Liver (tissue), 9 donors: ENCODE measurements around the gene LRP3. TPM values are rescaled to one million over a fixed set of nuclear protein-coding genes. Genes with fewer than 3 reads are reported as not detected.

Source experiments
- DNase-seq: peaks from one replicate; pipeline ENCODE4 v3.0.0-alpha.2; 2017; ENCODE audit warnings: low spot score
- H3K27ac ChIP-seq, 2 donors: one replicate each; pipeline ENCODE4 v1.7.0; 2013; ENCODE audit warnings: inconsistent platforms in 2 of 2, low read length in 2 of 2, control low read depth in 1 of 2, low read depth in 1 of 2, mild to moderate bottlenecking in 1 of 2
- H3K27me3 ChIP-seq, 4 donors: one replicate each; pipeline versions ENCODE4 v1.6.1 to v1.7.0; 2013; ENCODE audit warnings: low read length in 3 of 4, inconsistent platforms in 1 of 4, mild to moderate bottlenecking in 1 of 4, moderate library complexity in 1 of 4; ENCODE audit not compliant: control insufficient read depth in 4 of 4, insufficient read depth in 4 of 4
- H3K36me3 ChIP-seq, 4 donors: one replicate each; pipeline versions ENCODE4 v1.6.1 to v1.7.0; 2013; ENCODE audit warnings: low read length in 3 of 4, mild to moderate bottlenecking in 3 of 4, low read depth in 1 of 4, moderate library complexity in 1 of 4; ENCODE audit not compliant: control insufficient read depth in 4 of 4, insufficient read depth in 3 of 4
- H3K4me1 ChIP-seq, 4 donors: one replicate each; pipeline versions ENCODE4 v1.6.1 to v1.7.0; 2013; ENCODE audit warnings: low read length in 3 of 4, mild to moderate bottlenecking in 3 of 4, moderate library complexity in 1 of 4; ENCODE audit not compliant: control insufficient read depth in 4 of 4, insufficient read depth in 4 of 4
- H3K4me3 ChIP-seq, 3 donors: one replicate each; pipeline versions ENCODE4 v1.6.1 to v1.7.0; 2013; ENCODE audit warnings: low read length in 3 of 3, control low read depth in 1 of 3, low read depth in 1 of 3, mild to moderate bottlenecking in 1 of 3
- H3K9ac ChIP-seq, 2 donors: one replicate each; pipeline ENCODE4 v1.7.0; 2013; ENCODE audit warnings: low read length in 2 of 2, mild to moderate bottlenecking in 2 of 2, moderate library complexity in 2 of 2, control low read depth in 1 of 2, low read depth in 1 of 2
- H3K9me3 ChIP-seq, 4 donors: one replicate each; pipeline versions ENCODE4 v1.6.1 to v1.7.0; 2013; ENCODE audit warnings: low read length in 3 of 4; ENCODE audit not compliant: control insufficient read depth in 4 of 4
- EGR1 ChIP-seq, 2 donors: IDR thresholded peaks; 2 replicates each; pipeline ENCODE4 v1.6.1; 2016 to 2018; ENCODE audit warnings: antibody characterized with exemption in 2 of 2, low read depth in 2 of 2
- FOXA1 ChIP-seq: IDR thresholded peaks from 2 replicates; pipeline ENCODE4 v1.6.1; 2016; ENCODE audit warnings: antibody characterized with exemption
- FOXA2 ChIP-seq: IDR thresholded peaks from 2 replicates; pipeline ENCODE4 v1.6.1; 2016; ENCODE audit warnings: antibody characterized with exemption
- GABPA ChIP-seq, 2 donors: IDR thresholded peaks in 1 of 2; conservative IDR thresholded peaks in 1 of 2; 2 replicates each; pipeline ENCODE4 v1.6.1; 2016; ENCODE audit warnings: antibody characterized with exemption in 2 of 2, mild to moderate bottlenecking in 1 of 2, moderate library complexity in 1 of 2
- HNF4A ChIP-seq, 2 donors: conservative IDR thresholded peaks; 2 replicates each; pipeline ENCODE4 v1.6.1; 2016; ENCODE audit warnings: antibody characterized with exemption in 2 of 2, mild to moderate bottlenecking in 2 of 2
- HNF4G ChIP-seq: IDR thresholded peaks from 2 replicates; pipeline ENCODE4 v1.6.1; 2016; ENCODE audit warnings: antibody characterized with exemption
- JUND ChIP-seq, 2 donors: IDR thresholded peaks; 2 replicates each; pipeline ENCODE4 v1.6.1; 2016; ENCODE audit warnings: antibody characterized with exemption in 2 of 2
- NR2F2 ChIP-seq: IDR thresholded peaks from 2 replicates; pipeline ENCODE4 v1.6.1; 2016; ENCODE audit warnings: antibody characterized with exemption
- RAD21 ChIP-seq, 2 donors: IDR thresholded peaks; 2 replicates each; pipeline ENCODE4 v1.6.1; 2016; ENCODE audit warnings: antibody characterized with exemption in 2 of 2, mild to moderate bottlenecking in 2 of 2
- RXRA ChIP-seq, 2 donors: IDR thresholded peaks; 2 replicates each; pipeline ENCODE4 v1.6.1; 2017 to 2018; ENCODE audit warnings: antibody characterized with exemption in 2 of 2, mild to moderate bottlenecking in 1 of 2
- SP1 ChIP-seq: IDR thresholded peaks from 2 replicates; pipeline ENCODE4 v1.6.1; 2018; ENCODE audit warnings: antibody characterized with exemption, mild to moderate bottlenecking
- TAF1 ChIP-seq: conservative IDR thresholded peaks from 2 replicates; pipeline ENCODE4 v1.6.1; 2016; ENCODE audit warnings: antibody characterized with exemption, mild to moderate bottlenecking
- YY1 ChIP-seq: IDR thresholded peaks from 2 replicates; pipeline ENCODE4 v1.6.1; 2016; ENCODE audit warnings: antibody characterized with exemption, mild to moderate bottlenecking
- WGBS: extraction: QIAGEN DNeasy Blood & Tissue Kit; methylation state at CpG from one replicate; pipeline ENCODE4 v1.1.7; 2013; 5-methylcytosine and 5-hydroxymethylcytosine counted together
- polyA plus RNA-seq, 2 donors: library from polyadenylated mRNA; stranded (reverse) in 1 of 2; unstranded in 1 of 2; fragments of 200-250 nt in 1 of 2; fragments of >200 nt in 1 of 2; fragmentation: Nextera tagmentation in 1 of 2; extraction: Ambion mirVana in 1 of 2; gene quantifications; one replicate each; pipeline versions ENCODE4 v1.2.1 to v1.2.3, GENCODE V29; 2013 to 2015
- total RNA-seq, 2 donors: library from RNA; depleted of rRNA; stranded (reverse); fragments of >200 nt; gene quantifications; one replicate each; pipeline ENCODE4 v1.2.3, GENCODE V29; 2014
- TF ChIP-seq, protein P1 (sequence below): IDR thresholded peaks from 2 replicates; pipeline ENCODE4 v1.6.1; 2016; ENCODE audit warnings: antibody characterized with exemption
- TF ChIP-seq, protein P2 (sequence below): IDR thresholded peaks from 2 replicates; pipeline ENCODE4 v1.6.1; 2016; ENCODE audit warnings: antibody characterized with exemption
- TF ChIP-seq, protein P3 (sequence below): IDR thresholded peaks from 2 replicates; pipeline ENCODE4 v1.6.1; 2016; ENCODE audit warnings: antibody characterized with exemption
- TF ChIP-seq, protein P4 (sequence below): fragments of 150-350 bp; IDR thresholded peaks from 2 replicates; pipeline ENCODE4 v1.5.1; 2017; ENCODE audit warnings: improper control_type of control experiment, low read depth, low read length; ENCODE audit not compliant: missing input control
- TF ChIP-seq, protein P5 (sequence below): IDR thresholded peaks from 2 replicates; pipeline ENCODE4 v1.6.1; 2016; ENCODE audit warnings: antibody characterized with exemption, mild to moderate bottlenecking
- donor health status: healthy.
- donor health status: healthy.
- donor health status: healthy.
- donor health status: healthy.
- donor health status: healthy.

The LRP3 gene
- total and polyA plus RNA-seq, 4 donors = 2.5 to 42.3 (median 15.4) TPM

DNA sequence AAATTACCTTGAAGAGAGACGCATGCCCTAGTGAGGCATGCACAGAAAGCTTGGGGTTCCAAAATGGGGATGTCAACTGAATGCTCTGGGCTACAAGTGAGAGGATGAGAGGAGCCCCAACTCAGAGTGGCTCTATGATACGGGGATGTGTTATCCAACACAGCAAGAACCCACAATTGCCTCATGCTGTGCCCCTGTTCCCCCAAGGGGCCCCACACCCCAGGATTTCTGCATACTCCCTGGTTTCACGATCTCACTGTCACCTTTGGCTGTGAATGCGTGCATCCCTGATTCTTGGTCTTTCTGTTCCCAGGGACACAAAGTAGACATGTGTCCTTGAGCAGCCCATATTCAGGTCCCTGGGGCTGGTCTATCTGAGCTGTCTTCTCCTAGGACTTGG lies 32.9 kb upstream of the LRP3 start:
- Histone ChIP-seq H3K27ac (no peak overlapping the region), H3K9ac (no peak overlapping the region), H3K36me3 (no peaks in the 10 kb centered on the region), H3K9me3 (no peaks in the 10 kb centered on the region), H3K4me3 (no peak overlapping the region), H3K4me1 (peaks cover 8 to 16% (median 11%) of the 10 kb centered on the region in 4 donors), H3K27me3 (no peaks in the 10 kb centered on the region)
- WGBS = 69% methylated on average over 4 of the region's 4 CpGs
- TF ChIP-seq HNF4G = no peak
- no peak for TF ChIP-seq GABPA (IDR thresholded peaks at IDR 0.05 in 1 of 2, conservative IDR thresholded peaks at IDR 0.05 in 1 of 2)
- TF ChIP-seq YY1 = no peak
- TF ChIP-seq RAD21 (IDR thresholded peaks at IDR 0.05) = no peak
- TF ChIP-seq, protein P1, sequence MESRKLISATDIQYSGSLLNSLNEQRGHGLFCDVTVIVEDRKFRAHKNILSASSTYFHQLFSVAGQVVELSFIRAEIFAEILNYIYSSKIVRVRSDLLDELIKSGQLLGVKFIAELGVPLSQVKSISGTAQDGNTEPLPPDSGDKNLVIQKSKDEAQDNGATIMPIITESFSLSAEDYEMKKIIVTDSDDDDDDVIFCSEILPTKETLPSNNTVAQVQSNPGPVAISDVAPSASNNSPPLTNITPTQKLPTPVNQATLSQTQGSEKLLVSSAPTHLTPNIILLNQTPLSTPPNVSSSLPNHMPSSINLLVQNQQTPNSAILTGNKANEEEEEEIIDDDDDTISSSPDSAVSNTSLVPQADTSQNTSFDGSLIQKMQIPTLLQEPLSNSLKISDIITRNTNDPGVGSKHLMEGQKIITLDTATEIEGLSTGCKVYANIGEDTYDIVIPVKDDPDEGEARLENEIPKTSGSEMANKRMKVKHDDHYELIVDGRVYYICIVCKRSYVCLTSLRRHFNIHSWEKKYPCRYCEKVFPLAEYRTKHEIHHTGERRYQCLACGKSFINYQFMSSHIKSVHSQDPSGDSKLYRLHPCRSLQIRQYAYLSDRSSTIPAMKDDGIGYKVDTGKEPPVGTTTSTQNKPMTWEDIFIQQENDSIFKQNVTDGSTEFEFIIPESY = no peak
- no peak for TF ChIP-seq FOXA1
- TF ChIP-seq, protein P2, sequence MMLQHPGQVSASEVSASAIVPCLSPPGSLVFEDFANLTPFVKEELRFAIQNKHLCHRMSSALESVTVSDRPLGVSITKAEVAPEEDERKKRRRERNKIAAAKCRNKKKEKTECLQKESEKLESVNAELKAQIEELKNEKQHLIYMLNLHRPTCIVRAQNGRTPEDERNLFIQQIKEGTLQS = no peak
- no peak for TF ChIP-seq EGR1 (IDR thresholded peaks at IDR 0.05; ENCODE audit: low read depth in 2 of 2)
- TF ChIP-seq NR2F2 = no peak
- TF ChIP-seq TAF1 = no peak
- TF ChIP-seq, protein P3, sequence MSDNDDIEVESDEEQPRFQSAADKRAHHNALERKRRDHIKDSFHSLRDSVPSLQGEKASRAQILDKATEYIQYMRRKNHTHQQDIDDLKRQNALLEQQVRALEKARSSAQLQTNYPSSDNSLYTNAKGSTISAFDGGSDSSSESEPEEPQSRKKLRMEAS = no peak
- no peak for TF ChIP-seq HNF4A (conservative IDR thresholded peaks at IDR 0.05)
- TF ChIP-seq SP1 = no peak
- no peak for TF ChIP-seq FOXA2
- TF ChIP-seq, protein P4, sequence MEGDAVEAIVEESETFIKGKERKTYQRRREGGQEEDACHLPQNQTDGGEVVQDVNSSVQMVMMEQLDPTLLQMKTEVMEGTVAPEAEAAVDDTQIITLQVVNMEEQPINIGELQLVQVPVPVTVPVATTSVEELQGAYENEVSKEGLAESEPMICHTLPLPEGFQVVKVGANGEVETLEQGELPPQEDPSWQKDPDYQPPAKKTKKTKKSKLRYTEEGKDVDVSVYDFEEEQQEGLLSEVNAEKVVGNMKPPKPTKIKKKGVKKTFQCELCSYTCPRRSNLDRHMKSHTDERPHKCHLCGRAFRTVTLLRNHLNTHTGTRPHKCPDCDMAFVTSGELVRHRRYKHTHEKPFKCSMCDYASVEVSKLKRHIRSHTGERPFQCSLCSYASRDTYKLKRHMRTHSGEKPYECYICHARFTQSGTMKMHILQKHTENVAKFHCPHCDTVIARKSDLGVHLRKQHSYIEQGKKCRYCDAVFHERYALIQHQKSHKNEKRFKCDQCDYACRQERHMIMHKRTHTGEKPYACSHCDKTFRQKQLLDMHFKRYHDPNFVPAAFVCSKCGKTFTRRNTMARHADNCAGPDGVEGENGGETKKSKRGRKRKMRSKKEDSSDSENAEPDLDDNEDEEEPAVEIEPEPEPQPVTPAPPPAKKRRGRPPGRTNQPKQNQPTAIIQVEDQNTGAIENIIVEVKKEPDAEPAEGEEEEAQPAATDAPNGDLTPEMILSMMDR = no peak
- no peak for TF ChIP-seq JUND (IDR thresholded peaks at IDR 0.05)
- TF ChIP-seq, protein P5, sequence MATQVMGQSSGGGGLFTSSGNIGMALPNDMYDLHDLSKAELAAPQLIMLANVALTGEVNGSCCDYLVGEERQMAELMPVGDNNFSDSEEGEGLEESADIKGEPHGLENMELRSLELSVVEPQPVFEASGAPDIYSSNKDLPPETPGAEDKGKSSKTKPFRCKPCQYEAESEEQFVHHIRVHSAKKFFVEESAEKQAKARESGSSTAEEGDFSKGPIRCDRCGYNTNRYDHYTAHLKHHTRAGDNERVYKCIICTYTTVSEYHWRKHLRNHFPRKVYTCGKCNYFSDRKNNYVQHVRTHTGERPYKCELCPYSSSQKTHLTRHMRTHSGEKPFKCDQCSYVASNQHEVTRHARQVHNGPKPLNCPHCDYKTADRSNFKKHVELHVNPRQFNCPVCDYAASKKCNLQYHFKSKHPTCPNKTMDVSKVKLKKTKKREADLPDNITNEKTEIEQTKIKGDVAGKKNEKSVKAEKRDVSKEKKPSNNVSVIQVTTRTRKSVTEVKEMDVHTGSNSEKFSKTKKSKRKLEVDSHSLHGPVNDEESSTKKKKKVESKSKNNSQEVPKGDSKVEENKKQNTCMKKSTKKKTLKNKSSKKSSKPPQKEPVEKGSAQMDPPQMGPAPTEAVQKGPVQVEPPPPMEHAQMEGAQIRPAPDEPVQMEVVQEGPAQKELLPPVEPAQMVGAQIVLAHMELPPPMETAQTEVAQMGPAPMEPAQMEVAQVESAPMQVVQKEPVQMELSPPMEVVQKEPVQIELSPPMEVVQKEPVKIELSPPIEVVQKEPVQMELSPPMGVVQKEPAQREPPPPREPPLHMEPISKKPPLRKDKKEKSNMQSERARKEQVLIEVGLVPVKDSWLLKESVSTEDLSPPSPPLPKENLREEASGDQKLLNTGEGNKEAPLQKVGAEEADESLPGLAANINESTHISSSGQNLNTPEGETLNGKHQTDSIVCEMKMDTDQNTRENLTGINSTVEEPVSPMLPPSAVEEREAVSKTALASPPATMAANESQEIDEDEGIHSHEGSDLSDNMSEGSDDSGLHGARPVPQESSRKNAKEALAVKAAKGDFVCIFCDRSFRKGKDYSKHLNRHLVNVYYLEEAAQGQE = no peak
- TF ChIP-seq RXRA (IDR thresholded peaks at IDR 0.05) = no peak
- no peak for DNase-seq
